Measurements from ENCODE around the gene TBC1D24.
"Not testable (repeated sequence)": the region's sequence is repeated elsewhere in the genome, so short reads cannot be mapped to it uniquely, and the experiment has no call there.

- TF ChIP-seq CTCF (IDR thresholded peaks at IDR 0.05): peak; percentile 42
- TF ChIP-seq ZFX (IDR thresholded peaks at IDR 0.05; ENCODE audit: borderline replicate concordance): not testable (repeated sequence)
These were observed 65.0 kb downstream of the TBC1D24 start for GRCh38 chr16:2539845-2540458.

All from 22Rv1 (cell line).